DND-41 (cell line): ENCODE results near the gene RUNX2.

Experiments
- ATAC-seq: fragments of 200-7000 bp; cut with Tn5 transposase; 3 replicates; pipeline ENCODE4 v1.9.1; 2021; ENCODE audit warnings: low read depth; ENCODE audit not compliant: insufficient read depth
- DNase-seq: peaks from one replicate; pipeline ENCODE4 v3.0.0-alpha.2; 2020
- H2AFZ ChIP-seq: 2 replicates; pipeline ENCODE4 v1.6.0; 2012; ENCODE audit warnings: low read depth, low read length
- H3K27ac ChIP-seq: 2 replicates; pipeline ENCODE4 v1.5.1; 2012; ENCODE audit warnings: low read length, inconsistent platforms
- H3K27me3 ChIP-seq: fragments of 200-600 bp; sonication (generic); 2 replicates; pipeline ENCODE4 v1.6.0; 2012; ENCODE audit warnings: low read length, mild to moderate bottlenecking, inconsistent platforms; ENCODE audit not compliant: insufficient read depth, poor library complexity
- H3K36me3 ChIP-seq: 2 replicates; pipeline ENCODE4 v1.5.1; 2012; ENCODE audit warnings: low read length, inconsistent platforms; ENCODE audit not compliant: insufficient read depth
- H3K4me1 ChIP-seq: 2 replicates; pipeline ENCODE4 v1.5.1; 2012; ENCODE audit warnings: mild to moderate bottlenecking, low read length; ENCODE audit not compliant: insufficient read depth
- H3K4me2 ChIP-seq: 2 replicates; pipeline ENCODE4 v1.6.0; 2012; ENCODE audit warnings: mild to moderate bottlenecking, moderate library complexity, low read length, inconsistent platforms; ENCODE audit not compliant: insufficient read depth
- H3K4me3 ChIP-seq, 2 experiments: fragments of 200-600 bp in 1 of 2; shearing (Covaris generic) in 1 of 2; 2 replicates each; pipeline ENCODE4 v1.5.1; 2012 to 2016; ENCODE audit warnings: inconsistent platforms in 2 of 2, low read length in 2 of 2, mild to moderate bottlenecking in 2 of 2, low read depth in 1 of 2, moderate library complexity in 1 of 2
- H3K79me2 ChIP-seq: 2 replicates; pipeline ENCODE4 v1.6.0; 2012; ENCODE audit warnings: low read length, inconsistent platforms; ENCODE audit not compliant: insufficient read depth
- H3K9ac ChIP-seq: 2 replicates; pipeline ENCODE4 v1.6.0; 2012; ENCODE audit warnings: low read depth, mild to moderate bottlenecking, inconsistent platforms, low read length, moderate library complexity
- H3K9me3 ChIP-seq: 2 replicates; pipeline ENCODE4 v1.5.1; 2012; ENCODE audit warnings: low read length, moderate library complexity, mild to moderate bottlenecking, inconsistent platforms; ENCODE audit not compliant: insufficient read depth, severe bottlenecking
- H4K20me1 ChIP-seq: 2 replicates; pipeline ENCODE4 v1.6.0; 2012; ENCODE audit warnings: low read length; ENCODE audit not compliant: insufficient read depth
- CTCF ChIP-seq: IDR thresholded peaks from 2 replicates; pipeline ENCODE4 v1.5.1; 2012; ENCODE audit warnings: borderline replicate concordance, low read length, moderate library complexity, mild to moderate bottlenecking; ENCODE audit not compliant: poor library complexity, severe bottlenecking; ENCODE audit errors: extremely low read depth
- EZH2 ChIP-seq: IDR thresholded peaks from 3 replicates; pipeline ENCODE4 v1.6.1; 2012; ENCODE audit warnings: borderline replicate concordance, low read depth, mild to moderate bottlenecking, moderate library complexity, low read length, inconsistent platforms; ENCODE audit not compliant: severe bottlenecking

RUNX2 gene

GRCh38 chr6:45678285-45678607, 350.1 kb downstream of the RUNX2 start:
- no peak for TF ChIP-seq EZH2
- TF ChIP-seq CTCF = no peak
- no peak overlapping the region for H2AFZ ChIP-seq
- ATAC-seq (no peak), DNase-seq (no peak)
- H3K9me3 ChIP-seq = no peaks in the 10 kb centered on the region
- no peak overlapping the region for H3K4me3 ChIP-seq
- H3K36me3 ChIP-seq = no peaks in the 10 kb centered on the region
- H3K4me2 ChIP-seq = peak overlapping the region; percentile 60; the same call in 1 of the 2 replicates
- peak overlapping the region; percentile 72; the same call in 1 of the 2 replicates for H3K27ac ChIP-seq
- no peaks in the 10 kb centered on the region for H3K79me2 ChIP-seq
- no peaks in the 10 kb centered on the region for H4K20me1 ChIP-seq
- peaks cover 32% of the 10 kb centered on the region for H3K4me1 ChIP-seq
- peak overlapping the region; percentile 40; the same call in 1 of the 2 replicates for H3K9ac ChIP-seq
- no peaks in the 10 kb centered on the region for H3K27me3 ChIP-seq

DNA sequence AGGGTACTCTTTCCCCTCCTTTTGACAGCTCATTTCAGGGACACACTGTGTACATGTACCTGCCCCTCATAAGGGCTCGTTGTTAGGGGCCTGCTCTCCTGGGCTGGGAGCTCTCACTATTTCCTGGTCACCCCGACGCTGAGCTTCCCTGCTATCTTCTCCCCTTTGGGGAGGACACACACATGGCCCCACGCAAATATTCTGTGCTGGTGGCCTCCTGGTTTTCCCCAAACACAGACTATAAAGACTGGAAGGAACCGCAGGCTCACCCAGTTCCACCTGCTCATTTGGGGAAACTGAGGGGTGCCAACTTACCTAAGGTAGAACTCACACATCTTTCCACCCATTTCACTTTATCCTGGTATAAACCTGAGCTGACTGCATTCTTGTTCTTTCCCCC, 351.0 kb downstream of the RUNX2 start:
- no peak for ATAC-seq
- no peak overlapping the region for H3K27ac ChIP-seq

GRCh38 chr6:45679631-45680030, 351.5 kb downstream of the RUNX2 start:
- no peak overlapping the region for H3K9ac ChIP-seq
- H3K9me3 ChIP-seq = no peaks in the 10 kb centered on the region
- H4K20me1 ChIP-seq = no peaks in the 10 kb centered on the region
- no peak overlapping the region for H3K4me2 ChIP-seq
- H3K27ac ChIP-seq = no peak overlapping the region
- H3K4me1 ChIP-seq = peaks cover 32% of the 10 kb centered on the region
- no peak overlapping the region for H3K4me3 ChIP-seq
- H3K79me2 ChIP-seq = no peaks in the 10 kb centered on the region
- H3K27me3 ChIP-seq = no peaks in the 10 kb centered on the region
- ATAC-seq (no peak), DNase-seq (no peak)
- H3K36me3 ChIP-seq = no peaks in the 10 kb centered on the region
- no peak overlapping the region for H2AFZ ChIP-seq
- no peak for TF ChIP-seq CTCF

More for the DNA sequence above, 351.0 kb downstream of the RUNX2 start:
- DNase-seq = no peak
- no peak overlapping the region for H2AFZ ChIP-seq
- no peaks in the 10 kb centered on the region for H3K79me2 ChIP-seq
- no peaks in the 10 kb centered on the region for H3K27me3 ChIP-seq
- H4K20me1 ChIP-seq = no peaks in the 10 kb centered on the region
- H3K4me2 ChIP-seq = no peak overlapping the region
- peaks cover 32% of the 10 kb centered on the region for H3K4me1 ChIP-seq
- H3K4me3 ChIP-seq = no peak overlapping the region
- no peak overlapping the region for H3K9ac ChIP-seq
- TF ChIP-seq EZH2 (no peak), CTCF (no peak)
- no peaks in the 10 kb centered on the region for H3K9me3 ChIP-seq
- no peaks in the 10 kb centered on the region for H3K36me3 ChIP-seq
